Activated CD8-positive, alpha-beta T cell treated with anti-CD3 and anti-CD28 coated beads for 36 hours (primary cell): ENCODE data around the gene ETFBKMT. TPM values are rescaled to one million over a fixed set of nuclear protein-coding genes. Genes with fewer than 3 reads are reported as not detected.

Experiments
- ATAC-seq: fragments of 200-7000 bp; cut with Tn5 transposase; one replicate; pipeline ENCODE4 v1.10.0; 2021; ENCODE audit warnings: mild to moderate bottlenecking, moderate library complexity
- CTCF ChIA-PET: fragments of 350-600 bp; sonication (Branson Sonifier 250); formaldehyde crosslinking; loops from one replicate; lab custom pipeline; 2021; ENCODE audit warnings: antibody characterized with exemption; lab: Charles Lee
- POLR2A ChIA-PET: fragments of 350-600 bp; sonication (Branson Sonifier 250); formaldehyde crosslinking; loops from one replicate; lab custom pipeline; 2021; ENCODE audit warnings: antibody characterized with exemption; lab: Charles Lee
- DNase-seq: peaks from one replicate; pipeline ENCODE4 v3.0.0-alpha.2; 2020
- H3K27ac Mint-ChIP-seq: one replicate; pipeline ENCODE4 v1.8.0; 2021; ENCODE audit warnings: mild to moderate bottlenecking, mixed read lengths
- H3K27me3 Mint-ChIP-seq: one replicate; pipeline ENCODE4 v1.8.0; 2021; ENCODE audit warnings: mixed read lengths
- H3K36me3 Mint-ChIP-seq: one replicate; pipeline ENCODE4 v1.8.0; 2021; ENCODE audit warnings: low read depth, mixed read lengths
- H3K4me1 Mint-ChIP-seq: one replicate; pipeline ENCODE4 v1.8.0; 2021; ENCODE audit warnings: low read depth, mixed read lengths
- H3K4me3 Mint-ChIP-seq: one replicate; pipeline ENCODE4 v1.8.0; 2021; ENCODE audit warnings: mild to moderate bottlenecking, moderate library complexity, mixed read lengths
- H3K9me3 Mint-ChIP-seq: one replicate; pipeline ENCODE4 v1.8.0; 2021; ENCODE audit warnings: mixed read lengths
- CTCF ChIP-seq: fragments of 200-600 bp; IDR thresholded peaks from one replicate; pipeline ENCODE4 v1.8.0; 2022; ENCODE audit warnings: antibody characterized with exemption, mild to moderate bottlenecking
- intact Hi-C: fragments of 100-400 bp; cut with micrococcal nuclease; formaldehyde crosslinking; loops from one replicate; pipeline ENCODE4 v1.10.0; 2022
- total RNA-seq, 2 experiments: library from RNA; stranded (reverse); gene quantifications; one replicate each; pipeline ENCODE4 v1.2.3, GENCODE V29; 2021

The ETFBKMT gene
- total RNA-seq, 2 experiments from 2014 or later: 0.99 to 1.1 TPM

DNA sequence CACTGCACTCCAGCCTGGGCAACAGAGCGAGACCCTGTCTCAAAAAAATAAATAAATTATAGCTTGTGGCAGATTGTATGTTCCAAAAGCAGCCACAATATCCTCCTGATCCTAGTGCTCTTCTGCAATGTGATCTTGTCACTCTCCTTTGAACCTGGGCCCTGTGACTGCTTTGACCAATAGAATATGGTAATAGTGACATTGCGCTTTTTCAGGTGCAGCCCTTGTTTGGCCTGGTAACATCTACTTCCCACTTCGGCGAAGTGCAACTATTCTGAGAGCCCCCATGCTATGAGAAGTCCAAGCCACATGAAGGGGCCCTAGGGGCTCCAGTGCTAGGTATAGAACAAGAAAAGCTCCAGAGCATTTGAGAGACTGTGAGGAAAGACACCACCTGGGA lies 37.5 kb upstream of the ETFBKMT start:
- no peak for ATAC-seq
- intact Hi-C loops: no loop called here
- H3K27me3 Mint-ChIP-seq: peaks cover 6% of the 10 kb centered on the region
- peaks cover 2% of the 10 kb centered on the region for H3K4me1 Mint-ChIP-seq
- H3K27ac Mint-ChIP-seq: no peak overlapping the region
- CTCF ChIA-PET: no interaction called here
- no peak overlapping the region for H3K4me3 Mint-ChIP-seq
- H3K9me3 Mint-ChIP-seq: peaks cover 3% of the 10 kb centered on the region
- H3K36me3 Mint-ChIP-seq: no peaks in the 10 kb centered on the region
- DNase-seq: no peak
- POLR2A ChIA-PET: no interaction called here
- no peak for TF ChIP-seq CTCF

GRCh38 chr12:31626270-31626995 lies 33.1 kb upstream of the ETFBKMT start:
- H3K27ac Mint-ChIP-seq: no peak overlapping the region
- ChIA-PET CTCF (no interaction called here), POLR2A (no interaction called here)
- no peaks in the 10 kb centered on the region for H3K4me1 Mint-ChIP-seq
- H3K4me3 Mint-ChIP-seq: no peak overlapping the region
- intact Hi-C loops: no loop called here
- TF ChIP-seq CTCF: no peak
- no peaks in the 10 kb centered on the region for H3K36me3 Mint-ChIP-seq
- DNase-seq (peak; percentile 26), ATAC-seq (peak; percentile 78)
- H3K9me3 Mint-ChIP-seq: peaks cover 3% of the 10 kb centered on the region
- no peaks in the 10 kb centered on the region for H3K27me3 Mint-ChIP-seq

DNA sequence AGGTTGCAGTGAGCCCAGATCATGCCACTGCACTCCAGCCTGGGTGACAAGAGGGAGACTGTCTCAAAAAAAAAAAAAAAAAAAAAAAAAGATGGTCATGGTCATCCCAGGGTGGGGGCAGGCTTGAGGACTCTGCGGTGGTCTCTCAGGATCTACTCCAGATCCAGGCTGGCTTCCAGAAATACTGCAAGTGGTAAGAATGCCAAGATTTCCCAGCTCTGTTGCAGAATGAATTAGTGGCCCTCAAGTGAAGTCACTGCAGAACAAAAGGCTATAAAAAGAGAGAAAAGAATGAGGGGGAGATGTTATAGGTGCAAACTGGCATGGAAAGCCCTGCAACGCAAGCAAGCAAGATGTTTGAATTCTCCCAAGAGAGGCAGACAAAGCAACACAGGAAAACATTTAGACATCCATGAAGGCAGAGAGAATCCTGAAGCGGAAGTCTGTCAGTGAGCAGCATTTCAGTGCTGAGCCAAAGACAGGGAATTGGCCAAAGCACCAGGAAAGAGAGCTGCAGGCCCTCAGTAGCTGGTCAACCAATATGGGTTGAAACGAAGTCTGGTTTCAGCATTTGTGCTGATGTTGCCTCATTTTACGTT lies 31.9 kb upstream of the ETFBKMT start:
- Mint-ChIP-seq H3K9me3 (peaks cover 3% of the 10 kb centered on the region), H3K36me3 (no peaks in the 10 kb centered on the region), H3K27ac (no peak overlapping the region), H3K4me1 (no peaks in the 10 kb centered on the region), H3K27me3 (no peaks in the 10 kb centered on the region), H3K4me3 (no peak overlapping the region)
- TF ChIP-seq CTCF: no peak
- ChIA-PET POLR2A (no interaction called here), CTCF (no interaction called here)
- DNase-seq (no peak), ATAC-seq (no peak)
- intact Hi-C loops: no loop called here

DNA sequence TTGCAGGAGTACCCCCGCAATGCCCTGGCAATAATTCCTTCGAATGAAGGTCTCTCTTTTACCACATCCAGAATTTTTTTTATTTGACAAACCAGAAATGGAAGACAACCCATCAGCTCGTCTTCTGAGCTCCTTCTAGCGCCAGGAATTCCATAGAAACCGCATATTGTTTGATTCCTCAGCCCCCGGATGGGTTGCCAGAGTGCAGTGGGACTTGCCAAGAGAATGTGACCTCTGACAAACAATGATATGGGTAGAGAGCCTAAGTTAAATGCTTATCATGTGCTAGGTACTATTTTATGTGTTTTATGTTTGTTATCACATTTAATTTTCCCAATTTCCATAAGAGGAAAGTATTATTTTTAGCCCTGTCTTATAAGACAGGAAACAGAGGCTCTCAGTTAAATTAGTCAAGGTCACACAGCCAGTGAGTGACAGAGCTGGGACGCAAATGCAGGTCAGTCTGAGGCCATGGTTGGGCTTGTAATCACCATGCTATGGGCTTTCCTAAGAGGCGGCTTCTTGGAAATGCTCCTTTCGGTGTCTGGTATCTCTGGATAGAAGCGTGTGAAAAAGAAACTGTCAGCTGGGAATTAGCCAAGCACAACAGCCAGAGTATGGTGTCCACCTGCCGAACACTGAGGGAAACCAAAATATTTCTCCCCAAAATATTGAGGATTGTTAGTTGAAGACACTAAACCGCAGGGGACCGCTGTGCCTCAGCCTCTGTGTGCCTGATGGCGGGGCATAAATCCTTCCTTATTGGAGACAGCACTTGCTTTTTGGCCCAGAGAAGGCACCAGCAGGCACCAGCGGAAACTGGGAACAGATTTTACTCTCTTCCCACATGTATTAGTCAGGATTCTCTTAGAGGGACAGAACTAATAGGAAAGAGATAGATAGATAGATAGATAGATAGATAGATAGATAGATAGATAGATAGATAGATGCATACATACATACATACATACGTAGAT lies 29.4 kb upstream of the ETFBKMT start:
- ChIA-PET POLR2A (no interaction called here), CTCF (no interaction called here)
- no peak for DNase-seq
- Mint-ChIP-seq H3K27me3 (no peaks in the 10 kb centered on the region), H3K4me1 (no peaks in the 10 kb centered on the region), H3K4me3 (no peak overlapping the region), H3K27ac (no peak overlapping the region), H3K36me3 (no peaks in the 10 kb centered on the region), H3K9me3 (peaks cover 3% of the 10 kb centered on the region)
- intact Hi-C loops: loop anchor here (10.0 kb wide), 1 partner anchor 375 kb away; no protein-coding TSS in a partner anchor
- no peak for TF ChIP-seq CTCF
- ATAC-seq: no peak
